Measurements from ENCODE around the gene PIGN.

GRCh38 chr18:62105376-62105775 is 81.5 kb downstream of the PIGN start:
- TF ChIP-seq CTCF (IDR thresholded peaks at IDR 0.05) (no peak), EZH2 (IDR thresholded peaks at IDR 0.05; ENCODE audit: borderline replicate concordance, insufficient read depth, low read depth, low read length, poor library complexity, severe bottlenecking) (no peak)

All from B cell (primary cell).